H1 (cell line): ENCODE data around the gene PRRX2. TPM values are rescaled to one million over a fixed set of nuclear protein-coding genes. Genes with fewer than 3 reads are reported as not detected.

Experiments used
- CHD7 ChIP-seq: fragments of 300-600 bp; sonication (generic); IDR thresholded peaks from 2 replicates; pipeline ENCODE4 v1.7.1; 2012; ENCODE audit warnings: low read length, moderate library complexity, mild to moderate bottlenecking, inconsistent platforms; ENCODE audit not compliant: insufficient replicate concordance
- polyA plus RNA-seq, 7 experiments: library from polyadenylated mRNA; depleted of rRNA in 3 of 7; stranded (reverse) in 5 of 7; unstranded in 2 of 7; fragments of >200 nt in 5 of 7; fragments of 200-250 nt in 2 of 7; gene quantifications; 1 replicate in 5 of 7; 2 replicates in 1 of 7; 4 replicates in 1 of 7; pipeline versions ENCODE4 v1.2.1 to v1.2.3, GENCODE V29; 2011 to 2013; ENCODE audit warnings: missing spikeins in 2 of 7, mixed read lengths in 2 of 7
- total RNA-seq: library from RNA; stranded (reverse); fragmentation: NEBNext Ultra II Directional; extraction: Animal tissue kit (Norgen Biotek cat#: 25700); gene quantifications from 2 replicates; pipeline ENCODE4 v1.2.1, GENCODE V29; 2021

PRRX2 gene
- total and polyA plus RNA-seq, 2 of the 8 experiments (the other 6 are each of a cell fraction or from before 2014, with no cell fraction given), result 5.8 to 9.2 TPM

GRCh38 chr9:129722913-129723312 lies 57.5 kb downstream of the PRRX2 start (continued):
- TF ChIP-seq CHD7, result no peak
